Bronchial epithelial cell (primary cell): ENCODE measurements around the gene NCLN. TPM values are rescaled to one million over a fixed set of nuclear protein-coding genes. Genes with fewer than 3 reads are reported as not detected.

ENCODE experiments used
- DNase-seq: peaks from one replicate; pipeline ENCODE4 v3.0.0-alpha.2; 2010; ENCODE audit warnings: low read depth
- FAIRE-seq: peaks from 2 replicates; lab custom pipeline; 2011; peaks lifted over from hg19 to GRCh38; lab: Jason Lieb, UNC
- H3K27me3 ChIP-seq: 2 replicates; pipeline ENCODE4 v1.5.1; 2011; ENCODE audit warnings: low read length; ENCODE audit not compliant: control insufficient read depth, insufficient read depth
- H3K36me3 ChIP-seq: 2 replicates; pipeline ENCODE4 v1.5.1; 2011; ENCODE audit warnings: low read length; ENCODE audit not compliant: control insufficient read depth, insufficient read depth
- H3K4me3 ChIP-seq: 2 replicates; pipeline ENCODE4 v1.5.1; 2011; ENCODE audit warnings: mild to moderate bottlenecking, low read depth, low read length, control low read depth
- CTCF ChIP-seq: IDR thresholded peaks from 2 replicates; pipeline ENCODE4 v1.5.1; 2011; ENCODE audit warnings: mild to moderate bottlenecking, moderate library complexity, low read length, control low read depth, inconsistent platforms; ENCODE audit not compliant: insufficient read depth, severe bottlenecking
- total RNA-seq: library from RNA; depleted of rRNA; stranded (reverse); fragments of >200 nt; gene quantifications from 2 replicates; pipeline ENCODE4 v1.2.1, GENCODE V29; 2014

The NCLN gene
- 37.9 and 41.6 TPM in 2 replicates for total RNA-seq

GRCh38 chr19:3185461-3186159 is at the start of gene NCLN:
NCLN (plus strand) TSS chr19:3185930; CDS start chr19:3186031, 101 bp downstream.
- H3K27me3 ChIP-seq: no peaks in the 10 kb centered on the region
- peak within 1 kb of the TSS; percentile 98 for H3K4me3 ChIP-seq
- FAIRE-seq (peak; percentile 72), DNase-seq (peak; percentile 89)
- TF ChIP-seq CTCF: no peak
- peaks cover 2% of the 10 kb centered on the region for H3K36me3 ChIP-seq

GRCh38 chr19:3135961-3136683 is 49.6 kb upstream of the NCLN start, which contains the start of gene GNA15:
GNA15 (plus strand) TSS chr19:3136033; CDS start chr19:3136451, 418 bp downstream.
- DNase-seq (peak; percentile 76), FAIRE-seq (no peak)
- peaks cover 4% of the 10 kb centered on the region for H3K36me3 ChIP-seq
- H3K27me3 ChIP-seq: no peaks in the 10 kb centered on the region
- peak within 1 kb of the TSS; percentile 81 for H3K4me3 ChIP-seq
- TF ChIP-seq CTCF: no peak

- Histone ChIP-seq H3K4me3 (peak overlapping the region; percentile 81), H3K36me3 (peaks cover 5% of the 10 kb centered on the region), H3K27me3 (no peaks in the 10 kb centered on the region)
- FAIRE-seq (peak; percentile 62), DNase-seq (peak; percentile 86)
- no peak for TF ChIP-seq CTCF
Observed at GRCh38 chr19:3136684-3137055, 49.1 kb upstream of the NCLN start.

GRCh38 chr19:3137119-3137518 is 48.6 kb upstream of the NCLN start:
- Histone ChIP-seq H3K36me3 (peaks cover 6% of the 10 kb centered on the region), H3K4me3 (peak overlapping the region; percentile 81), H3K27me3 (no peaks in the 10 kb centered on the region)
- FAIRE-seq: no peak
- no peak for TF ChIP-seq CTCF
- no peak for DNase-seq

- no peak overlapping the region for H3K4me3 ChIP-seq
- no peaks in the 10 kb centered on the region for H3K27me3 ChIP-seq
- no peak for TF ChIP-seq CTCF
- DNase-seq (no peak), FAIRE-seq (no peak)
- H3K36me3 ChIP-seq: peaks cover 6% of the 10 kb centered on the region
Observed at GRCh38 chr19:3138268-3138667, 47.5 kb upstream of the NCLN start.
